Germinal center (tissue), 1 donor: ENCODE results near the gene WWOX.
"Not testable (repeated sequence)": the region's sequence is repeated elsewhere in the genome, so short reads cannot be mapped to it uniquely, and the experiment has no call there.

Experiments used
- DNase-seq: peaks from one replicate; pipeline ENCODE4 v3.0.0; 2012; ENCODE audit warnings: mixed read lengths, low spot score

WWOX gene

GRCh38 chr16:79184464-79185030, 1085.1 kb downstream of the WWOX start:
- no peak for DNase-seq

GRCh38 chr16:79185711-79186110, 1086.3 kb downstream of the WWOX start:
- DNase-seq, result no peak

GRCh38 chr16:79186196-79186595, 1086.7 kb downstream of the WWOX start:
- no peak for DNase-seq

GRCh38 chr16:79188115-79188738, 1088.8 kb downstream of the WWOX start:
- no peak for DNase-seq

- no peak for DNase-seq
Measured at GRCh38 chr16:79188739-79189122, 1089.3 kb downstream of the WWOX start.

GRCh38 chr16:79190542-79190941, 1091.1 kb downstream of the WWOX start:
- DNase-seq, result no peak

- no peak for DNase-seq
Measured at GRCh38 chr16:79191933-79192332, 1092.5 kb downstream of the WWOX start.

GRCh38 chr16:79192904-79193303, 1093.5 kb downstream of the WWOX start:
- no peak for DNase-seq

GRCh38 chr16:79194291-79194690, 1094.8 kb downstream of the WWOX start:
- DNase-seq, result no peak

GRCh38 chr16:79195938-79196337, 1096.5 kb downstream of the WWOX start:
- no peak for DNase-seq

GRCh38 chr16:79201436-79201835, 1102.0 kb downstream of the WWOX start:
- DNase-seq, result no peak

- DNase-seq, result no peak
Measured at GRCh38 chr16:79202977-79203376, 1103.5 kb downstream of the WWOX start.

GRCh38 chr16:79204486-79204885, 1105.0 kb downstream of the WWOX start:
- DNase-seq, result no peak

- DNase-seq, result no peak
Measured at GRCh38 chr16:79206889-79207288, 1107.4 kb downstream of the WWOX start.

- DNase-seq, result no peak
Measured at GRCh38 chr16:79209308-79209707, 1109.9 kb downstream of the WWOX start.

- DNase-seq, result no peak
Measured at GRCh38 chr16:79210607-79211006, 1111.2 kb downstream of the WWOX start.

GRCh38 chr16:79211586-79211985, 1112.1 kb downstream of the WWOX start:
- no peak for DNase-seq

GRCh38 chr16:79212114-79212791, 1112.8 kb downstream of the WWOX start:
- no peak for DNase-seq

- no peak for DNase-seq
Measured at GRCh38 chr16:79213214-79213613, 1113.8 kb downstream of the WWOX start.

GRCh38 chr16:79215289-79215688, 1115.8 kb downstream of the WWOX start:
- DNase-seq, result no peak

- DNase-seq, result no peak
Measured at GRCh38 chr16:79217375-79218011, 1118.0 kb downstream of the WWOX start.

- DNase-seq, result no peak
Measured at GRCh38 chr16:79218351-79218750, 1118.9 kb downstream of the WWOX start.

- DNase-seq, result not testable (repeated sequence)
Measured at GRCh38 chr16:79225994-79226393, 1126.5 kb downstream of the WWOX start.
